LNCAP (cell line): ENCODE measurements around the gene DNHD1.

ENCODE experiments used
- CTCF ChIP-seq: fragments of 450-650 bp; IDR thresholded peaks from 2 replicates; pipeline ENCODE4 v1.5.1; 2017; ENCODE audit warnings: mild to moderate bottlenecking

The DNHD1 gene

GRCh38 chr11:6608011-6608410 is 110.9 kb downstream of the DNHD1 start:
- TF ChIP-seq CTCF = no peak

GRCh38 chr11:6608726-6609501 is 111.8 kb downstream of the DNHD1 start:
- TF ChIP-seq CTCF = no peak

GRCh38 chr11:6609502-6610015 is 112.5 kb downstream of the DNHD1 start:
- no peak for TF ChIP-seq CTCF

- TF ChIP-seq CTCF = no peak
Measured at GRCh38 chr11:6610591-6610990, 113.5 kb downstream of the DNHD1 start.

- no peak for TF ChIP-seq CTCF
Measured at GRCh38 chr11:6611092-6611962, 114.2 kb downstream of the DNHD1 start.

- TF ChIP-seq CTCF = no peak
Measured at GRCh38 chr11:6611963-6612212, 114.8 kb downstream of the DNHD1 start.

GRCh38 chr11:6612213-6613041 is 115.3 kb downstream of the DNHD1 start, which contains the start of gene TAF10:
TAF10 (minus strand) TSS chr11:6612216; CDS start chr11:6612189, 27 bp downstream.
- TF ChIP-seq CTCF = peak; percentile 56; the same call in 1 of the 2 replicates
